Measurements from ENCODE around the gene RAB3IP.

The RAB3IP gene

DNA sequence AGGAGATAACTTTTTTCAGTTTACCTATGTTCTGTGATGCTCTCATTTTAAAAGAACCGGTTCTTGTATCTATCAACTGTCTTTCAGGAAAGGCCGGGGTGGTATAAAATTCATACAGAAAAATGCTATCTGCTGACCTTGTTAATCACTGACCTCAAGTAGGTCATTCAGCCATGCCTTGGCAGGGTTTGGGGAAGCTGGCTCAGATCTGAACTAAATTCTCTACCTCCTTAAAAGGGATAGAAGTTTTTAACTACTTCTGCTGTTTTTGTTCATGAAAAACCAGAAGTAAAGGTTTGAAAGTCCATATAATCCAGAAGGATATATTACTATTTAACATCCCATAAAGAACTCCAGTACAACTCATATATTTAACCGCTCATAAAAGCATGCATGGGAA is 96.4 kb downstream of the RAB3IP start:
- TF ChIP-seq EZH2 (IDR thresholded peaks at IDR 0.05; ENCODE audit: borderline replicate concordance, low read depth, low read length, severe bottlenecking): no peak
- TF ChIP-seq, protein P1, sequence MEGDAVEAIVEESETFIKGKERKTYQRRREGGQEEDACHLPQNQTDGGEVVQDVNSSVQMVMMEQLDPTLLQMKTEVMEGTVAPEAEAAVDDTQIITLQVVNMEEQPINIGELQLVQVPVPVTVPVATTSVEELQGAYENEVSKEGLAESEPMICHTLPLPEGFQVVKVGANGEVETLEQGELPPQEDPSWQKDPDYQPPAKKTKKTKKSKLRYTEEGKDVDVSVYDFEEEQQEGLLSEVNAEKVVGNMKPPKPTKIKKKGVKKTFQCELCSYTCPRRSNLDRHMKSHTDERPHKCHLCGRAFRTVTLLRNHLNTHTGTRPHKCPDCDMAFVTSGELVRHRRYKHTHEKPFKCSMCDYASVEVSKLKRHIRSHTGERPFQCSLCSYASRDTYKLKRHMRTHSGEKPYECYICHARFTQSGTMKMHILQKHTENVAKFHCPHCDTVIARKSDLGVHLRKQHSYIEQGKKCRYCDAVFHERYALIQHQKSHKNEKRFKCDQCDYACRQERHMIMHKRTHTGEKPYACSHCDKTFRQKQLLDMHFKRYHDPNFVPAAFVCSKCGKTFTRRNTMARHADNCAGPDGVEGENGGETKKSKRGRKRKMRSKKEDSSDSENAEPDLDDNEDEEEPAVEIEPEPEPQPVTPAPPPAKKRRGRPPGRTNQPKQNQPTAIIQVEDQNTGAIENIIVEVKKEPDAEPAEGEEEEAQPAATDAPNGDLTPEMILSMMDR (IDR thresholded peaks at IDR 0.05; ENCODE audit: borderline replicate concordance, extremely low read depth, low read length, poor library complexity, severe bottlenecking): no peak
- DNase-seq (no peak), ATAC-seq (ENCODE audit: insufficient read depth, low read depth) (no peak)
- peaks cover 3% of the 10 kb centered on the region for H3K27me3 ChIP-seq (ENCODE audit: insufficient read depth, low read length, poor library complexity)
- H3K27ac ChIP-seq (ENCODE audit: low read length): no peak overlapping the region
- no peak overlapping the region for H3K9ac ChIP-seq (ENCODE audit: low read depth, low read length)
- no peak overlapping the region for H3K4me3 ChIP-seq (ENCODE audit: low read depth in 1 of 2, low read length in 2 of 2)
- H3K4me2 ChIP-seq (ENCODE audit: insufficient read depth, low read length): no peak overlapping the region
- H3K9me3 ChIP-seq (ENCODE audit: insufficient read depth, low read length, severe bottlenecking): no peaks in the 10 kb centered on the region
- H2AFZ ChIP-seq (ENCODE audit: low read depth, low read length): no peak overlapping the region
- H3K79me2 ChIP-seq (ENCODE audit: insufficient read depth, low read length): no peaks in the 10 kb centered on the region
- H3K4me1 ChIP-seq (ENCODE audit: insufficient read depth, low read length): no peaks in the 10 kb centered on the region
- no peaks in the 10 kb centered on the region for H4K20me1 ChIP-seq (ENCODE audit: insufficient read depth, low read length)
- H3K36me3 ChIP-seq (ENCODE audit: insufficient read depth, low read length): no peaks in the 10 kb centered on the region

GRCh38 chr12:69836015-69836414 is 97.4 kb downstream of the RAB3IP start:
- Histone ChIP-seq H4K20me1 (ENCODE audit: insufficient read depth, low read length) (no peaks in the 10 kb centered on the region), H3K27me3 (ENCODE audit: insufficient read depth, low read length, poor library complexity) (peaks cover 3% of the 10 kb centered on the region), H2AFZ (ENCODE audit: low read depth, low read length) (no peak overlapping the region), H3K9ac (ENCODE audit: low read depth, low read length) (no peak overlapping the region), H3K36me3 (ENCODE audit: insufficient read depth, low read length) (no peaks in the 10 kb centered on the region), H3K4me2 (ENCODE audit: insufficient read depth, low read length) (no peak overlapping the region), H3K79me2 (ENCODE audit: insufficient read depth, low read length) (no peaks in the 10 kb centered on the region), H3K4me1 (ENCODE audit: insufficient read depth, low read length) (no peaks in the 10 kb centered on the region), H3K4me3 (ENCODE audit: low read depth in 1 of 2, low read length in 2 of 2) (no peak overlapping the region), H3K27ac (ENCODE audit: low read length) (no peak overlapping the region), H3K9me3 (ENCODE audit: insufficient read depth, low read length, severe bottlenecking) (no peaks in the 10 kb centered on the region)
- DNase-seq (no peak), ATAC-seq (ENCODE audit: insufficient read depth, low read depth) (no peak)
- TF ChIP-seq, protein P1 (IDR thresholded peaks at IDR 0.05; ENCODE audit: borderline replicate concordance, extremely low read depth, low read length, poor library complexity, severe bottlenecking): no peak
- TF ChIP-seq EZH2 (IDR thresholded peaks at IDR 0.05; ENCODE audit: borderline replicate concordance, low read depth, low read length, severe bottlenecking): no peak

DNA sequence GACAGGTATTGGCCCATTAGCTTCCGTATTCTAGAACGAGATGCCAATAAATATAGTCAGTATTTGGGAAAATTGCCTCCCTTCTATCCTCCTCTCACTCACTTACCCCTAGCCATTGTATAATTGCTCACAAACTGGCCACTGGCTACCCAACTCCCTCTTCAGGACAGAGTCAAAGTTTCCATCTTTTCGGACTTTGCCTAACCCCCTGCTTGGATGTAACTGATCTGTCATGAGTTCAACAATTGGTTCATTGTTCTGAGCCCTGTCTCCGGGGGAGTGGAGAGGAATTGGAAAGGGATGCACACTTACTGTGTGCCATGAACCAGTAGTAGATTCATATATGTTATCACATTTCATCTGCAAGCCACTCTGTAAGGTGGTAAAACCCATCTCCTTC is 98.5 kb downstream of the RAB3IP start:
- ATAC-seq (ENCODE audit: insufficient read depth, low read depth) (no peak), DNase-seq (no peak)
- no peak overlapping the region for H3K4me2 ChIP-seq (ENCODE audit: insufficient read depth, low read length)
- no peaks in the 10 kb centered on the region for H3K79me2 ChIP-seq (ENCODE audit: insufficient read depth, low read length)
- H3K9me3 ChIP-seq (ENCODE audit: insufficient read depth, low read length, severe bottlenecking): no peaks in the 10 kb centered on the region
- H2AFZ ChIP-seq (ENCODE audit: low read depth, low read length): no peak overlapping the region
- peaks cover 3% of the 10 kb centered on the region for H3K27me3 ChIP-seq (ENCODE audit: insufficient read depth, low read length, poor library complexity)
- no peak for TF ChIP-seq EZH2 (IDR thresholded peaks at IDR 0.05; ENCODE audit: borderline replicate concordance, low read depth, low read length, severe bottlenecking)
- TF ChIP-seq, protein P1 (IDR thresholded peaks at IDR 0.05; ENCODE audit: borderline replicate concordance, extremely low read depth, low read length, poor library complexity, severe bottlenecking): no peak
- no peaks in the 10 kb centered on the region for H3K4me1 ChIP-seq (ENCODE audit: insufficient read depth, low read length)
- no peak overlapping the region for H3K4me3 ChIP-seq (ENCODE audit: low read depth in 1 of 2, low read length in 2 of 2)
- no peak overlapping the region for H3K9ac ChIP-seq (ENCODE audit: low read depth, low read length)
- no peaks in the 10 kb centered on the region for H4K20me1 ChIP-seq (ENCODE audit: insufficient read depth, low read length)
- no peaks in the 10 kb centered on the region for H3K36me3 ChIP-seq (ENCODE audit: insufficient read depth, low read length)
- no peak overlapping the region for H3K27ac ChIP-seq (ENCODE audit: low read length)
